ENCODE data around the gene F12.
"Not testable (repeated sequence)": the region's sequence is repeated elsewhere in the genome, so short reads cannot be mapped to it uniquely, and the experiment has no call there.

GRCh38 chr5:177417081-177417480 lies 7.7 kb upstream of the F12 start:
- not testable (repeated sequence) for TF ChIP-seq CTCF, POLR2A (IDR thresholded peaks at IDR 0.05)
